ENCODE measurements around the gene COL17A1.

DNA sequence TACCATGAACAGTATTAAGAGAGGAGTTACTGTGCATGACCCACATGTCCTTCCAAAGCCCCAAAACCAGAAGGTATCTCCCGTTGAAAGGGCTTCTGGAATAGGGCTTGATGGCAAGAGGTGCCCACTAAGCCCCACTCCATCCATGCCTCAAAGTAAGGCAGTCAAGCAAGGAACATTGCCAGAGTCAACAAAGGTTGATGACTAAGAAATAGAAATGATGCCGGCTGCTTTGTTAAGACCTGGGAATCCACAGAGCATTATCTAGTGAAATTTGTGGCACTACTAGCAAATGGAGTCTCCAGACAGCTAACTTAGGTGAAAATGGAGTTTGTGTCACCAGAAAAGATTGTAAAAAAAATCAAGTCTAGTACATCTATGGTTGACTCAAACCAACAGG lies 42.5 kb upstream of the COL17A1 start:
- TF ChIP-seq, protein P1, sequence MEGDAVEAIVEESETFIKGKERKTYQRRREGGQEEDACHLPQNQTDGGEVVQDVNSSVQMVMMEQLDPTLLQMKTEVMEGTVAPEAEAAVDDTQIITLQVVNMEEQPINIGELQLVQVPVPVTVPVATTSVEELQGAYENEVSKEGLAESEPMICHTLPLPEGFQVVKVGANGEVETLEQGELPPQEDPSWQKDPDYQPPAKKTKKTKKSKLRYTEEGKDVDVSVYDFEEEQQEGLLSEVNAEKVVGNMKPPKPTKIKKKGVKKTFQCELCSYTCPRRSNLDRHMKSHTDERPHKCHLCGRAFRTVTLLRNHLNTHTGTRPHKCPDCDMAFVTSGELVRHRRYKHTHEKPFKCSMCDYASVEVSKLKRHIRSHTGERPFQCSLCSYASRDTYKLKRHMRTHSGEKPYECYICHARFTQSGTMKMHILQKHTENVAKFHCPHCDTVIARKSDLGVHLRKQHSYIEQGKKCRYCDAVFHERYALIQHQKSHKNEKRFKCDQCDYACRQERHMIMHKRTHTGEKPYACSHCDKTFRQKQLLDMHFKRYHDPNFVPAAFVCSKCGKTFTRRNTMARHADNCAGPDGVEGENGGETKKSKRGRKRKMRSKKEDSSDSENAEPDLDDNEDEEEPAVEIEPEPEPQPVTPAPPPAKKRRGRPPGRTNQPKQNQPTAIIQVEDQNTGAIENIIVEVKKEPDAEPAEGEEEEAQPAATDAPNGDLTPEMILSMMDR (IDR thresholded peaks at IDR 0.05): no peak
- no peak for TF ChIP-seq POLR2A (IDR thresholded peaks at IDR 0.05)
